Measurements from ENCODE around the gene PTGIR.
A peak's percentile ranks its signal among the peaks of the same experiment; 100 is the strongest.

PTGIR gene

DNA sequence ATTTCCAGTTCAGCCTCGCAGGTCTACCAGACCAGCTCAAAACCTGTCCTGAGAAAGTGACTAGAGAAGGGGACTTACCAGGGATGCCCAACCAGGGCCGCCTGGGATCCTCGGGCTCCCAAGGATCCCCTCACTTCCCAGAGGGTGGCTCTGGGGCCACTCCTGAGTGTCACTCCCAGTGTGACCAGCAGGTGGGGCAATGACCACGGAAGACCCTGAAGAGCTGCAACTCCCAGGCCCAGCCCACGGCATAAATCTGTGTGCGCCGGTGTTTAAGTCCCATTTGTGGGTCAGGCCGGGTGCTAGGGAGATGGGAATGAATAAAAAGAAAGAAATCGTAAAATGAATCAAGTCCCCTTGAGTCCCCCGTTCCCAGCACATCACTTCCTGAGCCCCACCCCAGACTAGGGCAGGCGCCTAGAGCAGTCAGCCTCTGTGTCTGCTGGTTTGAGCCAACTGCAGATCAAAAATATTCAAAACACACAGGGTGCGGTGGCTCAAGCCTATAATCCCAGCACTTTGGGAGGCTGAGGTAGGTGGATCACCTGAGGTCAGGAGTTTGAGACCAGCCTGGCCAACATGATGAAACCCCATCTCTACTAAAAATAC, 10.7 kb downstream of the PTGIR start:
- peak; percentile 68 for DNase-seq (ENCODE audit: low read depth)

GRCh38 chr19:46613525-46613924, 11.4 kb downstream of the PTGIR start:
- no peak for DNase-seq (ENCODE audit: low read depth)

- DNase-seq (ENCODE audit: low read depth): no peak
Observed at GRCh38 chr19:46611776-46612175, 13.1 kb downstream of the PTGIR start.

DNA sequence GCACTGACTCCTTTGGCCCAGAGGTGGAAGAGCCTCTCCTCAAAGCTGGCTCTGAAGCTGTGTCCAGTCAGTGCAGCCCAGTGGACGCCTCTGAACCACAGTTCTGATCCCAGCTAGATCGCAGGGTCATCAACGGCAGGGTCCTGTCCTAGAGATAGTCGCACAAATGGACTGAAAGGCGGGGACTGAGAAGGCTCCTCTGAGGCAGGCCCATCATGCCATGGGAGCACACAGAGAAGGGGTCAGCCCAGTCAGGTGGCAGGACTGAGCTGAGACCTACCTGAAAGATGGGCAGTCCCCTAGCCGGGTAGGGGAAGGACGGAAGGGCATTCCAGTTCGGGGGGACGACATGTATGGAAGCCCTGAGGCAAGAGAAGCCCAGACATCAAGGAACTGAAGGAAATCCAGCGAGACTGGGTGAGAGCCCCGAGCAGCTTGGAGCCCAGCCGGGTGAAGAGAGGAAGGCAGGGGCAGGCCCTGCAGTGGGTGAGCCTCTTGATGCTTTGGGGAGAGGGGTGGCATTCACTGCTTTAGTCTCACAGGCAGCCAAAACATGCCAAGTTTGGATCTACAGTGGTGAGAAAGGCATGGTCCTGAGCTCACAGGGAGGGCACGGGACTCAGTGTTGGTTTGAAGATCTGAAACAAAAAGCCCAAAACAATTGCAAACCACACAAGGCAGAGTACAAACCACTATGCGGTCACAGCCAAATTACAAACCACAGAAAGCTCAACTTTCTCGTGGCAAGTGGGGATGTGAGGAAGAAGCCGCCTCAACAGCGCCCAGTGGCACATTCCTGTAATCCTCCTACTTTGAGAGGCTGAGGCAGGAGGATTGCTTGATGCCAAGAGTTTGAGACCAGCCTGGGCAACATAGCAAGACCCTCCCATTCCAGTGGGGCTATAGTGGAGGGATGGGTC, 13.8 kb downstream of the PTGIR start:
- peak; percentile 77 for DNase-seq (ENCODE audit: low read depth)

- DNase-seq (ENCODE audit: low read depth): no peak
Observed at GRCh38 chr19:46610413-46610775, 14.5 kb downstream of the PTGIR start.

DNA sequence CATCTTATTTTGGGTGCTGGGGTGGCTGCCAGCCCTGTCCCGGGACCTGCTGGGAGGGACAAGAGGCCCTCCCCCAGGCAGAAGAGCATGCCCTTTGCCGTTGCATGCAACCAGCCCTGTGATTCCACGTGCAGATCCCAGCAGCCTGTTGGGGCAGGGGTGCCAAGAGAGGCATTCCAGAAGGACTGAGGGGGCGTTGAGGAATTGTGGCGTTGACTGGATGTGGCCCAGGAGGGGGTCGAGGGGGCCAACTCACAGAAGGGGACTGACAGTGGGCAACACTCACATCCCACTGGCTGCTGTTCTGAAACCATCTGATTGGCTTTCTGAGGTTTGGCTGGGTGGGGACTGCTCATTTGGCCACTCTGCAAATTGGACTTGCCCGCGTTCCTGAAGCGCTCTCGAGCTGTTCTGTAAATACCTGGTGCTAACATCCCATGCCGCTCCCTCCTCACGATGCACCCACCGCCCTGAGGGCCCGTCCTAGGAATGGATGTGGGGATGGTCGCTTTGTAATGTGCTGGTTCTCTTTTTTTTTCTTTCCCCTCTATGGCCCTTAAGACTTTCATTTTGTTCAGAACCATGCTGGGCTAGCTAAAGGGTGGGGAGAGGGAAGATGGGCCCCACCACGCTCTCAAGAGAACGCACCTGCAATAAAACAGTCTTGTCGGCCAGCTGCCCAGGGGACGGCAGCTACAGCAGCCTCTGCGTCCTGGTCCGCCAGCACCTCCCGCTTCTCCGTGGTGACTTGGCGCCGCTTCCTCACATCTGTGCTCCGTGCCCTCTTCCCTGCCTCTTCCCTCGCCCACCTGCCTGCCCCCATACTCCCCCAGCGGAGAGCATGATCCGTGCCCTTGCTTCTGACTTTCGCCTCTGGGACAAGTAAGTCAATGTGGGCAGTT, 15.1 kb downstream of the PTGIR start:
- no peak for DNase-seq (ENCODE audit: low read depth)

DNA sequence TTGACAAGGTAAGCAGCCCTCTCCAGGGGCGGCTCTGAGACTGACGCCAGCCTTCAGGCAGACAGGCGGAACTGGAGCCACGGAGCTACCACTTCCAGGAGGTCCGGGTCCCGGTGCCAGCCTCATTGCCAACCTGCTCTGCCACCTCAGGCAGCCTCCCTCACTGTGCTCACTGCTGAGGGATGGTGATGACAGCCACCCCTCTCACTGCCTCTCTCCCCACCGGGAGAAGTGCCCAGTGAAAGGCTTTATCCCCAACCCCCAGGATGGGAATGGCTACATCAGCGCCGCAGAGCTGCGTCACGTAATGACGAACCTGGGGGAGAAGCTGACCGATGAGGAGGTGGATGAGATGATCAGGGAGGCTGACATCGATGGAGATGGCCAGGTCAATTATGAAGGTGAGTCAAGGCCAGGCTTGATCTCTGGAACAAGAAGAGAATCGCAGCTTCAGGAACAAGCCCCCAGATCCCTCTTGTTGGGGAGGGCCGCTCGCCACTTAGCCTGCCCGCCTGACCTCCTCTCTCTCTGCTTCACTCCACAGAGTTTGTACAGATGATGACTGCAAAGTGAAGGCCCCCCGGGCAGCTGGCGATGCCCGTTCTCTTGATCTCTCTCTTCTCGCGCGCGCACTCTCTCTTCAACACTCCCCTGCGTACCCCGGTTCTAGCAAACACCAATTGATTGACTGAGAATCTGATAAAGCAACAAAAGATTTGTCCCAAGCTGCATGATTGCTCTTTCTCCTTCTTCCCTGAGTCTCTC, 16.1 kb downstream of the PTGIR start:
- no peak for DNase-seq (ENCODE audit: low read depth)

- DNase-seq (ENCODE audit: low read depth): no peak
Observed at GRCh38 chr19:46608178-46608577, 16.7 kb downstream of the PTGIR start.

DNA sequence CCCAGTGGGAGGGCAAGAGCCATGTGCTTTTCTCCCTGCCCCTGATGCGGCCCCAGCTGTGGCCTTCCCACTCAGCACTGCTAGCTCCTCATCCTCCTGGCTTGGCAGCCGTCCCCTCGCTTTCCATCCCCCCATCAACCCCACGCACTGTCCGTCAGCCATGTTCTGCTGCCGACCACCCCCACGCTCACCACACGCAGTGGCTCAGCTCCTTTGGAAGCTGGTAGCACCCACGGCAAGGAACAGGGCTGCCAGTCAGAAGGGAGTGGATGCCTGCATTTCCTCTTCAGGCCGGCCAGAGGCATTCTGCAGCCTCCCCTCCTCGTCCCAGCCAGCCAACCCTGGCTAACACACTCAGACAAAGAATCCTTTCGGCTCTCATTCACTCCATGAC, 17.4 kb downstream of the PTGIR start:
- DNase-seq (ENCODE audit: low read depth): no peak

DNA sequence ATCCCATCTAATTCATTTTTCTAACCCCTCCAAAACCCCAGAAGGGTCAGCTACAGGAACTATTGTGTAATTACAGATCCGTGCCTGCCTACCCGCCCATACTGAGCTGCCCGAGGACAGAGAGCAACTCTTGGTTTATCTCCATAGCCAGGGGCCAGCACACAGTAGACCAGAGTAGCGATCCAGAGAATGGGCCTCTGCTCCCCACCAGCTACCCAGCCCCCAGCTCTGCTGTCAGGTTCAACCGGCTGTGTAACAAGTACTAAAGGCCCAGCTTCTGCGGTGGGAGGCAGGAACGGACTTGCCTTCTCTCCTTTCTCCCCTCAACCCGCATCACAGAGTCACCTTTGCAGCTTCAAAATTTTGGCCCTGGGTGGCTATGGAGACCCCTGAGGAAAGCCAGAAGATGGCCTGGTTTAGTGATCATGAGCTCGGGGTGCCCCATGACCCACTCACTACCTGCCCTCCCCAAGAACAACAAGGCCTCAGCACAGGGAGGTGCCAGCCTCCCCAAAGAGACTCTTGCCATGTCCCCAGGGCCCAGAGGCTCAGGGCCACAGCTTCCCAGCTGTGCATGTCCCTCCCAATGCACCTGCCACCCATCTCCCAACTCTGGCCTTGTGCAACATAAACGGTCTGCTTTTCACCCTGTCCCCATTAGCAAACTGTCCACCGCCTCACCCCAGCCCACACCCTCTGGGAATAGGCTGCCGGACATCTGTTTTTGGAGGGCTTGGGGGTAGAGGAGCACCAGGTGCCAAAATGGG, 18.0 kb downstream of the PTGIR start:
- no peak for DNase-seq (ENCODE audit: low read depth)

DNA sequence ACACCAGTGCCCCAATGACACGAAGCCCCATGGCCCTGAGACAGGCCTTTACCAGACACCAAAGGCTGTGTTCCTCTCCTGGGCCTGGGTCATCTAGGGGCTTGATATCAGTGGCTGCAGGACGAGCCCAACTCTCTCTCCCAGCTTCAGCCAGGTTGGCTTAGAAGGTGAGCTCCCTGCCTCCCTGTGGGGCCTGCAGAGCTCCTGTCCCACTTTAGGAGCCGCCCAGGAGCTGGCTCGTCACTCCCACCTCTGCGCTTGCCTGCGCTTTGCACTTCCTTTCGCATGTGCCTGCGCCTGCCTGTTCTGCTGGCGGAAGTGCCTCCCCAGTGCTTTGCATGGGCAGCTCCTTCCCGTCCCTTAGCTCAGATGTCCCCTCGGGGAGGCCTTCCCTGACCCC, 18.9 kb downstream of the PTGIR start:
- no peak for DNase-seq (ENCODE audit: low read depth)

- DNase-seq (ENCODE audit: low read depth): no peak
Observed at GRCh38 chr19:46605356-46605821, 19.5 kb downstream of the PTGIR start.

DNA sequence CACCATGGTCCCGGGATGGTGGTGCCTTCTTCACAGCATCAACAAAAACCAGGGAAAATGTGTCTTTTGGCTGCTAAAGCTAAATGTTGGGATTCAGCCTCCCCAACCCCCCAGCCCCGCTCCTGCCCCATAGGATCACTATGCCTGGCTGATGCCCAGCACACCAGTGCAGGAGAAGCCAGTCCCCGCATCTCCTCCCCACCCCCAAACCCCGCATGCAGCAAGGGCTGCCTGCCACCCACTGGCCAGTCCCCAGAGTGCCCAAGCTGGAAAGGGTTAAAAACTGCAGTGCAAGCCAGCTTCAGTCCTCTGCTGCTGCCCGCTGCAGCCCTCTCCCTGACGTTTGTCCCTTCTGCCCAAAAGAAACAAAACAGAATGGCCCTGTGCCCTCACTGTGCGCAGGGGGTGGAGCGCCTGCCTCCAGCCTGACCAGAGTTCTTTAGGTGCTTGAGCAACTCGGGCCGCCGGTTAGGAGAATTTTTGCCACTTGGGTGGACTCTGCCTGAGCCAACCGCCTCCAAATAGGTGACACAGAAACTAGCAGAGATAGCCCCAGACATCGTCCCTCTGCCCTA, 20.0 kb downstream of the PTGIR start:
- no peak for DNase-seq (ENCODE audit: low read depth)

DNA sequence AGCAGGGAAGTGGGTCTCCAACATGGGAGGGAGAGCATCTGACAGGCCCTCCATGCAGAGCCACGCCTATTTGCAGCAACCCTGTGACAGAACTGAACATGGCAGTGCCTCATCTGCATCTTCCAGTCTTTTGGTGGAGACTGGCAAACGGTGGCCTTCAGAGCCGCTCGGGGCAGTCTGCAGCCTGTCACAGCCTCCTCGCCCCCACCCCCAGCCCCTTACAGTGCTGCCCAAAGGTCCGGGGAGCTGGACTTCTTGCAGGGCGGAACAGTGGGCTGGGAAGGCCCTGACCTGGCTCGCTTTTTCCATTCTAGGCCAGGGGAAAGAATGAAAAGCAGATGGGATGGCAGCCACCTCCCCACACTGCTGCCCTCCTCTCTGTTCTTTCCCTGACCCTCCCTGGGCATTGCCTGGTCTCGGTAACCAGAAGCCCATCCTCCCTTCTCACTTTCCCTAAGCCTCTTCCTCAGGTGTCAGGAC, 21.1 kb downstream of the PTGIR start:
- DNase-seq (ENCODE audit: low read depth): no peak

GRCh38 chr19:46603195-46603637, 21.7 kb downstream of the PTGIR start:
- DNase-seq (ENCODE audit: low read depth): no peak

DNA sequence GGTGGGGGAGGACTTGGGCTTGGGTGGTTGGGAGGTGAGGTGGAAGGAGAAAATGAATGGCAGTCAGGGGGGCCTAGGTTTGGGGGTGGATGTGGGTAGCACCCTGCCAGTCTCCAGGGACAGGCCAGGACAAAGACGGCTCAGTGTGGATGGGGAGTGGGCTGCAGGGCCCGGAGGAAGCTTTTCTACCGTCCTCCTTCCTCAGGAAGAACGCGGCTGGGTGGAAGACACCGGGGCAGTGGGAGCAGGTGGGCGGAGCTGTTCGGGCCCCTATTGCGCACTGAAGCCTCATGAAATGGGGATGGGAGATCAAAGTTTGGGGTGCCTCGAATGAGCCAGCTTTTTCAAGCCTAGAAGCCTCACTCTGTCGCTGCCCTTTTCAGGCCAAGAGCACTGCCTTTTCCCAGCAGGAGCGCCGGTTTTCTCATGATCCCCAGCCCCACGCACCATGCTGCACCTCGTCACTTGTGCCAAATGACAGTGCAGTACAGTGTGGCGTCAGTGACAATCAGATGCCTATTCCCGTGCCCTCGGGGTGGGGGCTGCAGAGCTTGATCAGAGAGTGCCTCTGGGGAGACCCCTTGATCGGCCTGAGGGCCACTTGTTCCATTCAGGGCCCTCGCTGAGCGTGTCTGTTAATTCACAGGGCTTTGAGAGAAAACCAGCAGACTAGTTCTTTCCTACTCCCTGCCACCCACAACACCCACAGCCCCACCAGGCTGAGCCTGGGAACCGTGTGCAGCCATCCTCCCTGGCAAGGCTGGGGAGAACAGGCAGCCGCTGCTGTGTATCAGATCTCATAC, 22.3 kb downstream of the PTGIR start:
- no peak for DNase-seq (ENCODE audit: low read depth)

GRCh38 chr19:46601318-46602224, 23.3 kb downstream of the PTGIR start, which contains the start of gene CALM3:
Gene CALM3, plus strand, starts transcription at chr19:46601330. Its CDS starts 105 bp downstream, at chr19:46601435.
- no peak for DNase-seq (ENCODE audit: low read depth)

All from fibroblast of gingiva (primary cell).